HT1080 (cell line): Measurements from ENCODE around the gene ENGASE. TPM values are rescaled to one million over a fixed set of nuclear protein-coding genes. Genes with fewer than 3 reads are reported as not detected.

ENCODE experiments used
- DNase-seq: peaks from one replicate; pipeline ENCODE4 v3.0.0-alpha.2; 2015; ENCODE audit warnings: low read depth
- total RNA-seq: library from RNA; depleted of rRNA; stranded (reverse); fragments of >200 nt; shearing (Covaris generic); gene quantifications from 2 replicates; pipeline ENCODE4 v1.2.3, GENCODE V29; 2014

The ENGASE gene
- total RNA-seq, 1 experiment from 2014 or later = 7.2 TPM

DNA sequence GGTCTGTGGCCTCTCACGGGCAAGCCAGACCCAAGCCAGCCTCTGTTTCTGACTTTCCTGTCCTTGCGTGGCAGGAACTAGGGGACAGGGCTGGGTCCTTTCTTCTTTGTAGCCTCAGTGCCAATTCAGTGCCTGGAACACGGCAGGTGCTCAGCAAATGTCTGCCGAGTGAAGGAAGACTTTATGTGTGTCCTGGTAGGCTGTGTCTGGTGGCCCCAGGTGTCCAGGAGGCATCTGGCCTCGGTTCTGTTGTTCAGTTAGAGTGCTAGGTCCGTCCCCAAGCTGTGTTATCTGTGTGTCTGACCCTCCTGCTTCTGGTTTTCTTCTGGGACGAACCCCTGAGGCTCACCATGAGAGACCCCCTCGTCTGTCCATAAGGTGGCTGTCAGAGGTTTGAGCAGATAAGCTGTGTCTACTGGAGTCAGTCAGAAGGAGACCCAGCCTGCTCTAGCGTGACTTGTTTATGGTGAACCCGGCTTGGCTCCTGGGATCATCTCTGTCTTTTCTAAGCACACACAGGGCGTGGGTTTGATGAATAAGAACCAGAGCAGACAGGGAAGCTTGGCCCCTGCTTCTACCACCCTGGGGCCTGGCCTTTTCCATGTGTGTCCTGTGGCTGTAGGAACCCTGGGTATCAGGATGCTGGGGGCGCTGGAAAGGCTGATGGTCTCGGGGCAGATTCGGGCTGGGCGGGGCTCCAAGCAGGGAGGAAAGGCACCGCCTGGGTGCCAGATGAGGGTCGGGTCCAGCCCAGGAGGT, 39.3 kb downstream of the ENGASE start:
- no peak for DNase-seq

DNA sequence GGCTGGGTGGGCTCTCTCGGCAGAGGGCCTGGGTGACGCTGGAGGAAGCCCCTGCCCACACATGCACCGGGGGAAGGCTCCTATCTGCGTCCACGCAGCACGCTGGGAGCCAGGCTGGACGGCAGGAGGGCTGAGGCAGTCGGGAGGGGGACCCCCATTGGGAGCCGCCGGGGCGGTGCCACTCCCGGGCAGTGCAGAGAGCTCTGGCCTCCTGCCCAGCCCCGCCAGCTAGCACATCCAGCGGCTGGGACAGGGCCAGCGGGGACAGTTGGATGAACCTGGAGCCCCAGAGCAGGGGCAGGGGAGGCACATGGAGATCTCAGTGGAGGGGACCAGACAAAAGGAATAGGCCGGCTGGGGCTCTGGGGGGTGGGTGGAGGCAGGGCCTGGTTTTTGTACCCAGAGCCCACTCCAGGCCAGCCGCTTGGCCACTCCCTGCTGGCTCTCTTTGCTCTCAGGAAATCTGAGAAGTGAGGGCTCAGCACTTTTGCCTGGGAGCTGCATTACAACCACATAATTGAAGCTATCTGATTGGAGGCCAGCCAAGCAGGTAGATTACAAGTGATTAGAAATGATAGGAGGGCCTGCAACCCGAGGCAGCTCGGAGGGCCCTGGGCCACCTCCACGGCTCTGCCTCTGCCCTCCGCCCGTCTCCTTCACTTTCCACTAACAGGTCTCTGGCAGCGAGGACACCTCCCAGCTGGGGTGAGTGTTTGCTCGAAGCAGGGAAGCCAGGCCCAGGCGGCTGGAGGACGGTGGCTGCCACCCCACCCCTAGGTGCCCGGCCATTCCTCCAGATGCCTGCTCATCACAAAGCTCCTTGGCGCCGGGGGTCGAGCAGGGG, 40.1 kb downstream of the ENGASE start:
- no peak for DNase-seq

DNA sequence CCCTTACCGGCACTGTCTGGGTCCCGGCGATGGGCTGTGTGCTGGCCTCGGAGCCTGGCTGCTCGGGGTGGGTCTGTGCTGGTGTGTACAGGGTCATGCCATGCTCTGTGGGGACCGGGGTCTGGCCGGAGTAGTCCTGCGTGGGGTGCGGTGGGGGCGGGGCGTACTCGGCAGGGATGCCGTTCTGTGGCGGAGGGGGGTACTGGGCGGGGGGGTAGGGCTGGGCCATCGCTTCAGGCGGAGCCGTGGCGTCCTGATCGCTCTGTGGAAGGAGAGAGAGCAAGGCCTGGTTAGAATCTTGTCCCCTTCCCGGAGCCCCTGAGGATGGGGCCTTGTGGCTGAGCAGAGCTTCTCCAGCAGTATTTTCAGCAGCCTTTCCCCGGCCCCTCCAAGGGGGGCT, 40.9 kb downstream of the ENGASE start:
- DNase-seq = no peak

DNA sequence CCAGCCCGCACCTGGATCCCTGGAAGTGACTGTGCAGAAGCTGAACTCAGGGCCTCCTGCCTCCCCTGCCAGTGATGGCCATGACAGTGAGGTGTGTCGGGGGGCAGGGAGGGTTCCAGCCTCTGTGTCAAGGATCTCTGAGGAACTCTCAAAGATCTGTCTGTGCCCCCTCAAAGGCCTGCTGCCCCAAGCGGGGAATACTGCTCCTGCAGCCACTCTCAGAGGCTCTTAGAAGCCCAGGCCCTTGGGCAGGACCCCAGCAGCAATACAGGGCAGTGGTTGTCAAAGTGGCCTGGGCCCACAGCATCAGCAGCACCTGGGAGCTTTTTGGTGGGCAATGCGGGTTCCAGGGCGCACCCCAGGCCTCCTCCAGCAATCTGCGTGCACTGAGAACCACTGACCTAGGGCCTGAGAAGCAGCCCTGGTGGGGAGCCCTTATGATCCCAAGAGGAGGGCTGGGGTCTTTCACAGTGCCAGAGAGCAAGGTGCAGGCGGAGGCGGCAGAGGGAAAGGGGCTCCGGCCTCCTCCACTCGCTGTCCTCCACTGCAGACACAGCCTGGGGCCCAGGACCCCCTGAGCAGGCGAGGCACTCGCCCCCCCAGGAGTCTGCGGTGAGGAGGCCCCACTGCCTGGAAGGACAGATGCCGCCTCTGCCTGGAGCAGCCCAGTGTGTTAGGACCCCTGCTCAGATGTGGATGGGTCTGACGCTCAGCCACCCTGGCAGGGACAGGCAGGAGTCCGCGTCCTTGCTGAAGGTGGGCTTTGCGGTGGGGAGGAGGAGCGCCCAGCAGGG, 42.1 kb downstream of the ENGASE start:
- no peak for DNase-seq

DNA sequence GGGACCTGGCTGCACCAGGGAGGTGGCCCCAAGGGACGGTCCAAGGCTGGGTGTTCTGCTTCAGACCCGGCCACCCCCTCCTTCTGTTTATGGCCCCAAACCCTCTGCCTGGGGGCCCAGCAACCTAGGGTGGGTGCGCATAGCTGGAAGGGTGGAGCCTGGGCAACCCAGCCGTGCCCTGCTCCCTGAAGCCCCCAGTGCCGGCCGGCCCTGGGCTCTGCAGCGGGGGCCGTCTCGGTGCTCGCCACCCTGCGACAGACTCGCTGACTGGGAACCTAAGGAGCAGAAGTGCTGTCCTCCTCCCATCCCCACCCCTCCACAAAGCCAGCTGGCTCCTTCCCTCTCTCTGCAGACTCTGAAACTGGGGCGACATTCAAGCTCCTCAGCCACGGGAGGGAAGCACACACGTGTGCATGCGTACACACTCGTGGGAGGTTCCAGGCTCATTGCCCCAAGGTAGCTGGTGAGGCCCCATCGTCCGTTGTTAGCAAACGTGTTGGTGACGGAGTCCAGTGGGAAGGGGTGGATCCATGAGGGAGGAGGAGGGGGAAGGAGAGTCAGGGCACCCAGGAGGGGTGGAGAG, 43.4 kb downstream of the ENGASE start:
- no peak for DNase-seq

DNA sequence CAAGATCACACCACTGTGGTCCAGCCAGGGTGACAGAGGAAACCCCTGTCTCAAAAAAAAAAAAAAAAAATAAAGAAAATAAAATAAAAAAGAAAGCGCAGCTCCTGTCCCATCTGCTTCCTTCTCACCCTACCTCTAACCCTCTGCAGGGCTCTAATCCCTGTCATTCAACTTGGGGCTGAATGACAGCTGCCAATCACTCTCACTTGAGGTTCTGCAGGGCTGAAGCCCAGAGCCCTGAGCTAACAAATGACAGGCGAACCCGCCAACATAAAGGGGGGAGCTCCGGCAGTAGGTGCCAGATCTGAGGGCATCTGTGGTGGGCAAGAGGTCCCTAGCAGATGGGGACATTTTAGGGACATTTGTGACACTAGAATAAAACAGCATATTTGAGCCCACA, 44.3 kb downstream of the ENGASE start:
- DNase-seq = no peak

DNA sequence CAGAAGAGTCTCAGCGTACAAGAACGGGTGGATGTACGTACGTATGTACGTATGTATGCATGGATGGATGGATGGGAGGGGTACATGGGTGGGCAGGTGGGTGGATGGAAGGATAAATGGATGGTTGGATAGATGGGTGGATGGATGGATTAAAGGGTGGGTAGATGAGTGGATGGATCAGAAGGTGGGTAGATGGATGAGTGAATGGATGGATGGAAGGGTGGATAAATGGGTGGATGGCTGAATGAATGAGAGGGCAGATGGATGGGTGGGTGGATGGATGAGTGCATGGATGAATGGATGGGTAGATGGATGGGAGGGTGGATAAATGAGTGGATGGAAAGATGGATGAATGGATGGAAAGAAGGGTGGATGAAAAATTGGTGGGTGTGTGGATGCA, 45.6 kb downstream of the ENGASE start:
- DNase-seq = no peak

DNA sequence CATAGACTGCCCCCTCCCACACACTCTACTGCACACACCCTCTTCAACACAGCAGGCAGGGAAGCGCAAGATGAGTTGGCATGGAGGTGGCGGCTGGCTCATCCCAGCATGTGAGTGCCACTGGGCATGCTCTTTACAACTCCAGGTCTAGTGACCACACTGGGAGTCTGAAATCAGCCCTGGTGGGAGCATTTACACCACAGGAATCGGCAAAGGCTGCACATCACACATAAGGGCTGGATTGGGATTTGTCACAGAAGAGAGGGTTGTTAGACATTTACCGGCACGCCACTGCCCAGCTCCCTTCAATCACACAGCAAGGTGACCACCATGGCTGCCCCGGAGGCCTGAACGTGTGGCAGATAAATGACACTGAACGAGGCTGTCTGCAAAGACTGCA, 49.4 kb downstream of the ENGASE start:
- no peak for DNase-seq

DNA sequence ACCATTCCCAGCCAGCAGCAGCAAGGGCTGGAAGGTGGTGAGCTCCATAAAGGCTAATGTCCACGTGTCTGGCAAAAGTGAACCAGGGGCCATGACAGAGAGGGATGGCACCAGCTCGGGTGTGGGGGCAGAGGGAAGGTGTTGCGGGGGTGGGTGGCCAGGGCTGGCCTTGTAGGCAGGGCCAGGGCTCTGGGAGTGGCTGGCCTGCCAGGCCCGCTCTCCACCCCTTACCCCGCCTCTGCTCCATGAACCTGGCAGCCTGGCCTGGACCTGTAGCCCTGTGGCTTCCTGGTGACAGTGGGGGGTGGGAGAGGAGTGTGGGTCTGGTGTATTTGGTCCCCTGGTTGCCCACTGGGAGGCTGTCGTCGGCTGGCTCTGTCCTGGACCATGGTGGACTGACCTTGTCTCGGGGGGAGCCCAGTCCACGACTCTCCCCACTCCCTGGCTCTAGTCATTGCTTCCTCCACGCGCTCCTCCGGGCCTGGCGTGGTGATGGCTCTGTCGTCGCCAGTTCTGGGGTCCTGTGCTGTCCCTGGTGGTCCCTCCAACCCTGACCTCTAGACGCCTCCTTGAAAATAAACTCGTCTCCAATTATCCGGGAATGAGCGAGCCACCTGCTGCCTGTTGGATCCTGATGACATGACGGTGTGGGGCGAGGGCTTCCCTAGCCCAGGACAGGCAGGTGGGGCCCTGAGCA, 50.0 kb downstream of the ENGASE start:
- no peak for DNase-seq

DNA sequence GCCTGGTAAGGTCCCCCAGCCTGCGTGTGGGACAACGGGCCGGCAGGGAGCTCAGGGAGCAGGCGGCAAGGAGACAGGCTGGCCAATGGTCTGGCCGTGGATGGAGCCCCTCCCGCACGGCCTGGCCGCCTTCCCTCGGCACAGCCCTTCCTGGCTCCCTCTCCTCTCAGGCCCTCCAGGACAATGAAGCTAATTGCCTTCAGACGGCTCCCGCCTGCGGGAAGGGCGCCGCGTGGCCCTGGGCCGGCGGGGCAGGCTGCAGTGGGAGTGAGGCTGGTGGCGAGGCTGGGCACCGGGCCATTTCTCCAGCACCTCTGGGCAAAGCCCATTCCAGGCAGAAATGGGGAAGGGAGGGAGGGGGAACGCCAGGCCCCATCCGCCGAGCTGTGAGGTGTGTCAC, 50.9 kb downstream of the ENGASE start:
- DNase-seq = no peak

DNA sequence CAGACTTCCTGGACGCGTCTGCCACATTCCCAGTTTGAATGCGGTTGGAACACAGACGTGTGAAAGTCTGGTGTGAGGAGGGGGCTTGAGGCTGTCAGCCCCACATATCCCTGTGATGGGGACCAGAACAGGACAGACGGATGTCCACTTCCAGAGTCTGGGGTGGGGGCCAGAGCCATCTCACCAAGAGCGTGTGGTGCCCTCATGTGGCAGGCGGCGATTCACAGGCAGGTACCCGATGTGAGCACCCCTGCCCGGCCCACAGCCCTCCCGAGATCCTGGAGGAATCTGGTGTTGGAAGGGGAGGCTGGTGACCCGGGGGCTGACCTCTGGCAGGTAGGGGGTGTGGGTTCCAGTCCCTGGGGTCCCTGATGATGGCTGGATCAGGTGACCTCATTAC, 51.5 kb downstream of the ENGASE start:
- no peak for DNase-seq

DNA sequence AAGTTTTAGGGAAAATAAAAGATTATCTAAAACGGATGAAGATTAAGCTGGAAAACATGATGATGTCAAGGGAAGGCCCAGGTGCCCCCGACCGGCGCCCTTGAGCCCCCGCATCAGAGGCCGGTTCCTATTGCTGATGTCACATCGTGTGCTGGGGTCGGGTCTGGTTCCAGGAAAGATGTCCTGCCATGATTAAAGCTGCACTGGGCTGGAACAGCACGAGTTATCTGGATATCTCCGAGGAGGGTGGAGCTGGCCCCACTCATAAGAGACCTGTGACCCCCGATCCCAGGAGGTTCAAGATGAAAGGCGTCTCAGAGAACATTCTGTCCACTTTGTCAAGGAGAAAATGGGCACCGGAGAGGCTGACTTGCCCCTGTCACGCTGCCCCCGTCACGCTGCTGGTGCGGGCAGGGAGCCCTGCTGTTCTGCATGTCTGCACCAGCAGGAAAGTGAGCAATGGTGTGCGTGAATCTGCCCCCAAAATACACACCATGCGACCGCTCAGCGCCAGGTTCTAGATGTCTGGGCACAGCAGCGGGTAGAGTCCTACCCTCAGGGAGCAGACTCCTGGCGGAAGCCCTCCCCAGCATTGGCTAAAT, 53.0 kb downstream of the ENGASE start:
- DNase-seq = no peak

DNA sequence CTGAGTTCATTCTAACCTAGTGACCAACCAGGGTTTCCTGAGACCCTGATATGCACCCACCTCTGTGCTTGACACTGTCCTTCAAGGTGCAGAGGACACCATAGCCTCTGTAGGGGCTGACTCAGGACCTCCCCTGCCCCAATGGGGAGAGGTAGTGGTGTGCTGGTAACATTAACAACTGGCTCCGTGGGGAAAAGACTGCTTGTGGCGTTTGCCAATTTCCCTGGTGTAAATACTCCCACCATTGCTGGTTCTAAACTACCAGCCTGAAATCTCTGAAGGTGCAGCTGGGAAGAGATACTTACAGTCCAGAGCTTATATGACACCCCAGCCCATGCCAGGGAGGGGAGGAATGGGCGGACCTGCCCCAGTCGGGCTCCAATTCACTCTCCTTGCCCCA, 54.9 kb downstream of the ENGASE start:
- no peak for DNase-seq

DNA sequence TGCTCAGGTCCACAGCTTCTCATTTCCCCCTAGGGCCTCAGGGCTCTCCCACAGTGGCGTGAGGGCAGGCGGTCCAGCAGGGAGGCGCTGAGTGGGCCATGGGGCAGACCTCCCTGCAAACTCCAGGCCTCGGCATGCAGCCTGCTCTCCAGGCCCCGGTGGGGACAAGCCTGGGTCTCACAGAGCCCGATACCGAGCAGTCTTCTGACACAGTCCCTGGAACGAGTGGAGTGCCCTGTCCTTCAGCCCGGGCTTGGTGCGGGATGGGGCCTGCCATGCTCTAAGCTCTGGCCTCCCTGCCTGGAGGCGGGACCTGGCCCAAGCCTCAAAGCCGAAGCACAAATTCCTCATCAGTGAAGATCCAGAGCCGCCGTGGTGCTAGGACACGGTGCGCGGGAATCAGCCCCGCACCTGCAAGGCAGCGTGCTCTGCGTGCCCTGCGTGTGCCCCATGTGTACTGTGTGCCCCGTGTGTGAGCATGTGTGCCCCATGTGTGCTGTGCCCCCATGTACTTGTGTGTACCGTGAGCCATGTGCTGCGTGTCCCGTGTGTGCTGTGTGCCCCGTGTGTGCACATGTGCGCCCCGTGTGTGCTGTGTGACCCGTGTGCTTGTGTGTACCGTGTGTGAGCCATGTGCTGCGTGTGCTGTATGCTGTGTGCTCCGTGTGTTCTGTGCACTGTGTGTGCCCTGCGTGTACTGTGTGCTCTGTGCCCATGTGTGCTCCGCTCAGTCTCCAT, 56.1 kb downstream of the ENGASE start:
- no peak for DNase-seq

DNA sequence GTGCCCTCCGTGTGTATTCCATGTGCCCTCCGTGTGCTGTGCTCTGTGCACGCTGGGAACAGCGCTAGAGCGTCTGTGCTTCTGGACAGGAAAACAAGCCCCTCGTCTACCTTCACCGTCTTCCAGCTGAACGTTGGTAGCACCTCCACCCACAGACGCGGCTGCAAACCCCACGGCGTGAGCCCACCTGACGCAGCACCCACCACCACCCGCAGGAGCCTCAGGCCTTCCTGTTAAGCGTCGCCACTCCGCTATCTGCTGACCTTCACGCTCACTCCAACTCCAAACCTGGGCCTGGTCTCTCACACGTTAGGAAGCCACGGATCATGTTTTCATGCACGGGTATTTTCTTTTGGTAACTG, 56.6 kb downstream of the ENGASE start:
- DNase-seq = no peak

DNA sequence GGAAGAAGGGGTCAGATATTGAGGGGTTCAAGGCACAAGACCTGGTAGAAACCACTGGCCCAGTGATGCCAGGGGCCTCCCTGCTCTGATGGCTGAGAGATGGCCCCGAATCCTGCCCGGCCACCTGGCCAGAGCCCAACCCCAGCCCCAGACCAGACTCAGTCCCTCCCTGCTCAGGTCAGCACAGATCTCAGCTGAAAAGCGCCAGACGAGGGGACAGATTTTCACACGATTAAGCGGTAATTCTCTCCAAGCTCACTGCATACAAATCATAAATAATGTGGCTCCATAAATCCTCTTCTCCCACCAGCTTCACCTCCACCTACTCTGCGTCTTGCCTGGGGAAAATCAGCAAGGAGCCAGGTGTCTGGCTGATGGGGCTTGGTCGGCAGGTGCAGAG, 57.1 kb downstream of the ENGASE start:
- DNase-seq = no peak

DNA sequence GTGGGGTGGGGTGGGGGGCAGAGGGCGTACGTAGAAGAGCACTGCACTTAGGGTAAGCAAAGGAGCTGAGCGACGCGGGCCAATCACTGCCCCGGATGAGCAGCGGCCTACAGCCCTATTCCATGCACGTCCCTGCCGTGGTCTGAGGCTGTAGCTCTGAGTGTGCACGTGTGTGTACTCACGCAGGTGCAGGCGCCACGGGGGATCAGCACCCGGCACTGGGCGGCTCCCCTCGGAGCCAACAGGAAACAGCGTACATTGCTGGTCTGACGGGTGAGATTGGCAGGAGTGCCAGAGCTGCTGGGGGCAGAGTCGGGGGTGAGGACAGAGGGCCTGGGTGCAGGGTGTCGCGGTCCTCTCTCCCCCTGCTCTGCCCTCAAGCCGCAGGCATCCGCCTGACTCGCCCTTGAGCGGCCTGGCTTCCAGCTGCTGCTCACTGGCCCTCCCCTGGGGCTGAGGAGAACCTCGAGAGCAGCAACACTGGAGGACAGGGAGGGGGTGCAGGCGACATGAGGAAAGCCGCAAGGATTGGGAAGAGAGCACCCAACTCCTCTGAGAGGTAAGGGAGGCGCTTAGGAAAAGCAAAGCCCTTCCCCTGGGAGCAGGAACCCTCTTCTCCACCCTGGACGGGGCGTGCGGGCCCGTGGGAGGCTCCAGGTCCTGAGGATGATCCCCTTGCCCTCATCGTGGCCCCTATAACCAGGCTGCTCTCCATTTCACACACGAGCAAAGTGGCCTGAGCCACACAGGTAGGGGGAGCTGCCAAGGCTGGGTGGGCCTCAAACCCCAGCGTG, 57.8 kb downstream of the ENGASE start:
- no peak for DNase-seq

DNA sequence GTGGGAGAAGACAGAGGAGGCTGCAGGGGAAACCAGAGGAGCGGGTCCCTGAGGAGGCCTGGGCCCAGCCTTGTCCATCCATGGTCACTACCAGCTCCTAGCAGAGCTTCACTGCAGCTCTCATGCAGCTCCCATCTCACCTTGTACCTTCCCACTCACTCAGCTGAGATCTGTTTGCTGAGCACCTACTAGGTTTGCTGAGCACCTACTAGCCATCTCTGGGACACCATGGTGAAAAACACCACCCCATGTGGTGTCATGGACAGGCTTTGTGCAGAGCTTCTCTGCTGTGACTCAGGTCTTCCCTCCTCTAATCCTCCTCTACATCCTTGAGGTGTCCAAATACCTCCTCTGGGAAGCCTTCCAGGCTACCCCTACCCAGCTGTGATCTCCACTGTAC, 58.6 kb downstream of the ENGASE start:
- no peak for DNase-seq

DNA sequence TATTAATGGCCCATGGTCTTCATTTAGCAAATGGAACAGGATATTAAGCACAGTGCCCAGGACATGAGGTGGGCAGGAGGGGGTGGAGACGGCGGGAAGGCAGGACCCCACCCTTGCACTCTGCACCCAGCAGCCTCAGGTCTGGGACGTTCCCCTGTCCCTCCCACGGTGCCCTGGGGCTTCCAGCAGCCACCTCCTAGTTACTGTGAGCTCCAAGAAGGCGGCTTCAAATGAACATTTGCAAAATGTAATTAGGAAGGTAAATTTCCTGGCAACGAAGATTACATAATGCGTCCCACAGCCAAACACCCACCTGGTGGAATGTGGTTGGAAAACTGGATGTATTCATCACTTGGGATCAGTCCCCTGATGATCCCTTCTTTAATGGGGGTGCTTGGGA, 59.4 kb downstream of the ENGASE start:
- no peak for DNase-seq
